Pancreas (tissue), 10 donors: Measurements from ENCODE around the gene DOC2A. TPM values are rescaled to one million over a fixed set of nuclear protein-coding genes. Genes with fewer than 3 reads are reported as not detected.

ENCODE experiments used
- ATAC-seq, 4 donors: fragments of 200-7000 bp; cut with Tn5 transposase; one replicate each; pipeline versions ENCODE4 v1.8.0 to v1.9.1; 2020; ENCODE audit warnings: mild to moderate bottlenecking in 4 of 4, moderate library complexity in 4 of 4
- DNase-seq, 6 donors: peaks; one replicate each; pipeline ENCODE4 v3.0.0-alpha.2; 2020
- FAIRE-seq: peaks from 2 replicates; lab custom pipeline; 2012; peaks lifted over from hg19 to GRCh38; lab: Jason Lieb, UNC
- H3K27ac ChIP-seq, 4 donors: fragments of 200-600 bp; sonication (generic); 1 replicate in 3 of 4; 2 replicates in 1 of 4; pipeline versions ENCODE4 v1.5.0 to v1.8.0; 2020
- H3K27me3 ChIP-seq, 4 donors: fragments of 200-600 bp; one replicate each; pipeline ENCODE4 v1.8.0; 2021
- H3K36me3 ChIP-seq, 3 donors: fragments of 200-600 bp; sonication (generic) in 1 of 3; one replicate each; pipeline versions ENCODE4 v1.5.0 to v1.8.0; 2020 to 2021
- H3K4me1 ChIP-seq, 3 donors: fragments of 200-600 bp; one replicate each; pipeline ENCODE4 v1.8.0; 2021
- H3K4me3 ChIP-seq, 4 donors: fragments of 200-600 bp; sonication (generic) in 2 of 4; one replicate each; pipeline versions ENCODE4 v1.5.0 to v1.8.0; 2020 to 2021
- H3K9me3 ChIP-seq, 4 donors: fragments of 200-600 bp; one replicate each; pipeline ENCODE4 v1.8.0; 2021
- CTCF ChIP-seq, 4 donors: fragments of 200-600 bp; sonication (generic) in 3 of 4; IDR thresholded peaks; one replicate each; pipeline versions ENCODE4 v1.5.0 to v1.8.0; 2021; ENCODE audit warnings: antibody characterized with exemption in 4 of 4
- WGBS, 2 donors: extraction: QIAGEN DNeasy Blood & Tissue Kit; methylation state at CpG; one replicate each; pipeline ENCODE4 v1.1.7; 2013; 5-methylcytosine and 5-hydroxymethylcytosine counted together
- intact Hi-C, 3 donors: fragments of 100-400 bp; cut with DNase I; formaldehyde crosslinking; loops; one replicate each; pipeline versions ENCODE4 v1.11.1 to v1.14.2; 2022
- polyA plus RNA-seq, 2 donors: library from polyadenylated mRNA; stranded (reverse); fragments of 200-250 nt; gene quantifications; one replicate each; pipeline ENCODE4 v1.2.3, GENCODE V29; 2013
- total RNA-seq, 6 donors: library from RNA; stranded (reverse); fragmentation: NEBNext Ultra II Directional in 4 of 6; extraction: Animal tissue kit (Norgen Biotek cat#: 25700) in 4 of 6; gene quantifications; one replicate each; pipeline versions ENCODE4 v1.2.1 to v1.2.4, GENCODE V29; 2021 to 2023
- donor health status: healthy with polysubstance abuse.
- donor health status: DM: no; HTN: no; CAD: no; lungs with moderate emphysema.
- donor health status: DM: no; HTN: no; CAD: no.
- donor health status: control.
- donor health status: control.
- donor health status: Bipolar disorder and iron deficiency.
- donor health status: DM: yes; HTN: yes; CAD: no.
- donor health status: DM: no; HTN: no; CAD: no.
- donor health status: DM: no; HTN: no; CAD: no.
- donor health status: DM: yes; HTN: yes; CAD: no.

Gene DOC2A
- total and polyA plus RNA-seq, 8 donors, result 0.19 to 4.4 (median 0.47) TPM

GRCh38 chr16:29978081-29978480 is 32.7 kb downstream of the DOC2A start:
- Histone ChIP-seq H3K4me3 (no peak overlapping the region), H3K4me1 (peaks cover 0 to 17% (median 9%) of the 10 kb centered on the region in 3 donors), H3K36me3 (peaks cover 6 to 46% (median 20%) of the 10 kb centered on the region in 3 donors), H3K27ac (no peak overlapping the region), H3K27me3 (no peaks in the 10 kb centered on the region), H3K9me3 (no peaks in the 10 kb centered on the region)
- ATAC-seq (no peak), DNase-seq (no peak), FAIRE-seq (no peak)
- no peak for TF ChIP-seq CTCF (IDR thresholded peaks at IDR 0.05)
- 89 to 95% methylated on average over 9 of the region's 9 CpGs for WGBS, 2 donors
- intact Hi-C loops, result no loop called here

GRCh38 chr16:29977063-29977825 is 33.6 kb downstream of the DOC2A start:
- Histone ChIP-seq H3K9me3 (no peaks in the 10 kb centered on the region), H3K27me3 (no peaks in the 10 kb centered on the region), H3K4me3 (no peak overlapping the region), H3K36me3 (peaks cover 6 to 37% (median 14%) of the 10 kb centered on the region in 3 donors), H3K27ac (no peak overlapping the region), H3K4me1 (peaks cover 0 to 17% (median 9%) of the 10 kb centered on the region in 3 donors)
- FAIRE-seq (no peak), ATAC-seq (no peak), DNase-seq (no peak)
- intact Hi-C loops, result no loop called here
- 86 to 87% methylated on average over 9 of the region's 9 CpGs for WGBS, 2 donors
- no peak for TF ChIP-seq CTCF (IDR thresholded peaks at IDR 0.05)

- ATAC-seq (no peak), FAIRE-seq (no peak), DNase-seq (no peak)
- no peak for TF ChIP-seq CTCF (IDR thresholded peaks at IDR 0.05)
- H3K27me3 ChIP-seq, result no peaks in the 10 kb centered on the region
- H3K4me3 ChIP-seq, result peak overlapping the region in 2 of 4 donors; percentile 90 to 93
- no peaks in the 10 kb centered on the region for H3K9me3 ChIP-seq
- intact Hi-C loops, result no loop called here
- peaks cover 6 to 25% (median 7%) of the 10 kb centered on the region in 3 donors for H3K36me3 ChIP-seq
- WGBS, 2 donors, result 13 to 14% methylated on average over 6 of the region's 6 CpGs
- peaks cover 0 to 17% (median 9%) of the 10 kb centered on the region in 3 donors for H3K4me1 ChIP-seq
- H3K27ac ChIP-seq, result no peak overlapping the region
These were observed 34.9 kb downstream of the DOC2A start for GRCh38 chr16:29975811-29976511.

GRCh38 chr16:29975134-29975538 is 35.7 kb downstream of the DOC2A start:
- peak overlapping the region in 1 of 4 donors; percentile 71 for H3K27ac ChIP-seq
- peak overlapping the region in 3 of 4 donors; percentile 73 to 93 (median 90) for H3K4me3 ChIP-seq
- FAIRE-seq, result no peak
- no peak for DNase-seq
- no peaks in the 10 kb centered on the region for H3K9me3 ChIP-seq
- H3K36me3 ChIP-seq, result peaks cover 6 to 17% (median 7%) of the 10 kb centered on the region in 3 donors
- peaks cover 0 to 17% (median 9%) of the 10 kb centered on the region in 3 donors for H3K4me1 ChIP-seq
- ATAC-seq, result no peak
- H3K27me3 ChIP-seq, result no peaks in the 10 kb centered on the region
- no peak for TF ChIP-seq CTCF (IDR thresholded peaks at IDR 0.05)
- intact Hi-C loops, result no loop called here
- WGBS, 2 donors, result 45 to 53% methylated on average over 5 of the region's 5 CpGs
